GM12878 (cell line): ENCODE measurements around the gene CHCHD3. TPM values are rescaled to one million over a fixed set of nuclear protein-coding genes. Genes with fewer than 3 reads are reported as not detected.

ENCODE experiments used
- CBX5 ChIP-seq: sonication (generic); IDR thresholded peaks from 2 replicates; pipeline ENCODE4 v1.6.1; 2016; ENCODE audit warnings: low read depth, moderate library complexity, mild to moderate bottlenecking, inconsistent platforms
- CREM ChIP-seq: IDR thresholded peaks from 2 replicates; pipeline ENCODE4 v1.6.1; 2014; ENCODE audit warnings: antibody characterized with exemption, low read depth
- DPF2 ChIP-seq: fragments of 450-650 bp; IDR thresholded peaks from 2 replicates; pipeline ENCODE4 v1.6.1; 2017; ENCODE audit warnings: mild to moderate bottlenecking
- EGR1 ChIP-seq, 2 experiments: IDR thresholded peaks; 1 replicate in 1 of 2; 2 replicates in 1 of 2; pipeline ENCODE4 v1.6.1; 2011 to 2012; ENCODE audit warnings: low read depth in 2 of 2, low read length in 2 of 2, borderline replicate concordance in 1 of 2, mild to moderate bottlenecking in 1 of 2, moderate library complexity in 1 of 2
- EP300 ChIP-seq, 2 experiments: fragments of 150-350 bp in 1 of 2; IDR thresholded peaks; 2 replicates each; pipeline ENCODE4 v1.6.1; 2011 to 2012; ENCODE audit warnings: low read depth in 2 of 2, low read length in 2 of 2, borderline replicate concordance in 1 of 2, improper control_type of control experiment in 1 of 2, inconsistent platforms in 1 of 2; ENCODE audit not compliant: control insufficient read depth in 1 of 2
- HCFC1 ChIP-seq: fragments of 150-350 bp; IDR thresholded peaks from 2 replicates; pipeline ENCODE4 v1.6.1; 2014; ENCODE audit warnings: low read length
- HSF1 ChIP-seq: fragments of 150-350 bp; IDR thresholded peaks from 2 replicates; pipeline ENCODE4 v1.6.1; 2014; ENCODE audit warnings: mild to moderate bottlenecking, low read depth, low read length
- IKZF2 ChIP-seq, 2 experiments: fragments of 450-650 bp; IDR thresholded peaks; 2 replicates each; pipeline ENCODE4 v1.6.1; 2017; ENCODE audit warnings: mild to moderate bottlenecking in 2 of 2, moderate library complexity in 2 of 2
- KLF5 ChIP-seq: fragments of 450-650 bp; IDR thresholded peaks from 2 replicates; pipeline ENCODE4 v1.6.1; 2014; ENCODE audit warnings: mild to moderate bottlenecking; ENCODE audit not compliant: partially characterized antibody
- MYC ChIP-seq: IDR thresholded peaks from 2 replicates; pipeline ENCODE4 v1.6.1; 2011; ENCODE audit warnings: mild to moderate bottlenecking, low read length, moderate library complexity, inconsistent platforms; ENCODE audit not compliant: insufficient read depth, insufficient replicate concordance, insufficient read length, severe bottlenecking
- PAX5 ChIP-seq: IDR thresholded peaks from 2 replicates; pipeline ENCODE4 v1.6.1; 2011; ENCODE audit warnings: low read depth, low read length, borderline replicate concordance
- PML ChIP-seq: IDR thresholded peaks from 2 replicates; pipeline ENCODE4 v1.6.1; 2012; ENCODE audit warnings: low read length, inconsistent platforms
- POLR2AphosphoS2 ChIP-seq: IDR thresholded peaks from 2 replicates; pipeline ENCODE4 v1.6.1; 2011; ENCODE audit warnings: low read depth, mild to moderate bottlenecking, low read length, improper control_type of control experiment, moderate library complexity
- RAD21 ChIP-seq: IDR thresholded peaks from 2 replicates; pipeline ENCODE4 v1.6.1; 2011; ENCODE audit warnings: mild to moderate bottlenecking, low read depth, low read length, moderate library complexity; ENCODE audit not compliant: insufficient read depth
- RELB ChIP-seq: fragments of 450-650 bp; IDR thresholded peaks from 2 replicates; pipeline ENCODE4 v1.6.1; 2017; ENCODE audit warnings: low read depth, mild to moderate bottlenecking, moderate library complexity
- SIN3A ChIP-seq: IDR thresholded peaks from 2 replicates; pipeline ENCODE4 v1.6.1; 2012; ENCODE audit warnings: low read depth, low read length, improper control_type of control experiment
- SIX5 ChIP-seq: IDR thresholded peaks from 2 replicates; pipeline ENCODE4 v1.6.1; 2011; ENCODE audit warnings: mild to moderate bottlenecking, low read depth, low read length, moderate library complexity; ENCODE audit not compliant: severe bottlenecking
- TAF1 ChIP-seq: IDR thresholded peaks from 2 replicates; pipeline ENCODE4 v1.6.1; 2011; ENCODE audit warnings: mild to moderate bottlenecking, low read depth, low read length, borderline replicate concordance
- TCF12 ChIP-seq: IDR thresholded peaks from 2 replicates; pipeline ENCODE4 v1.6.1; 2011; ENCODE audit warnings: low read depth, mild to moderate bottlenecking, low read length
- ZBED1 ChIP-seq: IDR thresholded peaks from 2 replicates; pipeline ENCODE4 v1.6.1; 2016; ENCODE audit warnings: borderline replicate concordance
- ZNF207 ChIP-seq: fragments of 450-650 bp; IDR thresholded peaks from 2 replicates; pipeline ENCODE4 v1.6.1; 2014; ENCODE audit warnings: antibody characterized with exemption, mild to moderate bottlenecking, borderline replicate concordance
- polyA plus RNA-seq, 11 experiments: library from polyadenylated mRNA; depleted of rRNA in 4 of 11; unstranded in 6 of 11; stranded (reverse) in 5 of 11; fragments of >200 nt; fragmentation: Nextera tagmentation in 4 of 11; fragmentation: Illumina TruSeq in 1 of 11; extraction: Ambion mirVana in 4 of 11; extraction: Trizol in 1 of 11; gene quantifications; 1 replicate in 1 of 11; 2 replicates in 10 of 11; pipeline versions ENCODE4 v1.2.1 to v1.2.3, GENCODE V29; 2011 to 2016; ENCODE audit warnings: inconsistent platforms in 2 of 11, missing spikeins in 2 of 11, low read depth in 1 of 11
- total RNA-seq, 4 experiments: library from RNA; depleted of rRNA in 3 of 4; stranded (reverse); fragments of >200 nt in 3 of 4; fragmentation: Illumina TruSeq in 1 of 4; extraction: Trizol in 1 of 4; gene quantifications; 2 replicates each; pipeline versions ENCODE4 v1.2.1 to v1.2.3, GENCODE V29; 2013 to 2021
- TF ChIP-seq, protein P1 (sequence below): fragments of 450-650 bp; IDR thresholded peaks from 2 replicates; pipeline ENCODE4 v1.6.1; 2017; ENCODE audit warnings: antibody characterized with exemption, mild to moderate bottlenecking, moderate library complexity
- TF ChIP-seq, protein P2 (sequence below): IDR thresholded peaks from 2 replicates; pipeline ENCODE4 v1.6.1; 2011; ENCODE audit warnings: low read depth, mild to moderate bottlenecking, low read length, moderate library complexity, borderline replicate concordance; ENCODE audit errors: extremely low read depth

CHCHD3 gene
- total and polyA plus RNA-seq, 10 of the 15 experiments (the other 5 are each of a cell fraction or from before 2014, with no cell fraction given) = 38.3 to 178 (median 96.2) TPM

DNA sequence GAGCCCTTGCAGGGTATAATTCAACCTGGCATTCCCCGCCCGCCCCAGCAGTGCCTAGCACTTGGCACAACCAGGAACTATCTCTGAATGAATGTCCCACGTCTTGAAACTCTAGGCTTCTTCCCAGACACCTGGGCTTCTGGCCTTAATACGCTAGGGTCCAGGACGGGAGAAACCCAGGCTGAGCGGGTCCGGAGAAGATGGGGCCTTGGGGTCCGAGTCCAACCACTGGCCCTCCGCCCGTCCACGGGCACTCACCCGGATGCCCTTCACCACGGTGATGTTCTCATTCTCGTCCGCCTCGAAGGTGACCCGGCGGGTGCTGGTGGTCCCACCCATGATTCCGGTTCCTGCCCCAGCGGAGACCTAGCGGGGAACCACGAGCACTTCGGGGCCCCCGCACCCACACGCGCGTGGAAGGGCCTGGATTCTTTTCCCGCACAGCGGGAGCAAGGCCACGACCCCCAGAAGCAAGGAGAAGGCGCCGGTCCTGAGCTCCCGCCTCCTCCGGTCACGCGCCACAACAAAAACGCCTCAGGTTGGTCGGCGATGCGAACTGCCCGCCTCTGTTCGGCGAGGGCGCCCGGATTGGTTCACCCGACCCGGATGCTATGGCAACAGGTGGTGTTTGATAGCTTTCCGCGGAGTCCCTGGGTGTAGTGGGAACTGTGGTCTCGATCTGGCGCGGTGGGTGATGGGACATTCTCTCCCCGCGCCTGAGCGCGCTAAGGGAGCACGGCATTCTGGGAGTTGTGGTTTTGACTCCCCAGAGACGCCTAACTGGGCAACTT is at the start of gene CHCHD3 (continued):
- TF ChIP-seq ZNF207 (no peak; the same call in none of the 2 replicates), CBX5 (no peak), SIN3A (peak; percentile 64; the same call in 1 of the 2 replicates), HSF1 (no peak), TAF1 (peak; percentile 52; the same call in 1 of the 2 replicates), IKZF2 (IDR thresholded peaks at IDR 0.05) (peak; percentile 33 to 63; a peak in 3 of 4 replicates), EGR1 (IDR thresholded peaks at IDR 0.05; ENCODE audit: borderline replicate concordance in 1 of 2, low read depth in 2 of 2, low read length in 2 of 2) (0 out of 3 replicates have a peak, but pooled peaks of 1 of the 2 experiments have one; percentile 1), HCFC1 (peak; percentile 93), DPF2 (peak; percentile 50; the same call in 1 of the 2 replicates), EP300 (IDR thresholded peaks at IDR 0.05; ENCODE audit: borderline replicate concordance in 1 of 2, control insufficient read depth in 1 of 2, low read depth in 2 of 2, low read length in 2 of 2) (peak; percentile 7 to 58; a peak in 1 of 4 replicates), KLF5 (peak; percentile 24), RAD21 (no peak), SIX5 (peak; percentile 90), ZBED1 (no peak), CREM (peak; percentile 87), RELB (peak; percentile 53; the same call in 1 of the 2 replicates), MYC (peak; percentile 36), POLR2AphosphoS2 (peak; percentile 63; the same call in 1 of the 2 replicates), PAX5 (no peak), PML (peak; percentile 75), TCF12 (no peak)
- TF ChIP-seq, protein P1, sequence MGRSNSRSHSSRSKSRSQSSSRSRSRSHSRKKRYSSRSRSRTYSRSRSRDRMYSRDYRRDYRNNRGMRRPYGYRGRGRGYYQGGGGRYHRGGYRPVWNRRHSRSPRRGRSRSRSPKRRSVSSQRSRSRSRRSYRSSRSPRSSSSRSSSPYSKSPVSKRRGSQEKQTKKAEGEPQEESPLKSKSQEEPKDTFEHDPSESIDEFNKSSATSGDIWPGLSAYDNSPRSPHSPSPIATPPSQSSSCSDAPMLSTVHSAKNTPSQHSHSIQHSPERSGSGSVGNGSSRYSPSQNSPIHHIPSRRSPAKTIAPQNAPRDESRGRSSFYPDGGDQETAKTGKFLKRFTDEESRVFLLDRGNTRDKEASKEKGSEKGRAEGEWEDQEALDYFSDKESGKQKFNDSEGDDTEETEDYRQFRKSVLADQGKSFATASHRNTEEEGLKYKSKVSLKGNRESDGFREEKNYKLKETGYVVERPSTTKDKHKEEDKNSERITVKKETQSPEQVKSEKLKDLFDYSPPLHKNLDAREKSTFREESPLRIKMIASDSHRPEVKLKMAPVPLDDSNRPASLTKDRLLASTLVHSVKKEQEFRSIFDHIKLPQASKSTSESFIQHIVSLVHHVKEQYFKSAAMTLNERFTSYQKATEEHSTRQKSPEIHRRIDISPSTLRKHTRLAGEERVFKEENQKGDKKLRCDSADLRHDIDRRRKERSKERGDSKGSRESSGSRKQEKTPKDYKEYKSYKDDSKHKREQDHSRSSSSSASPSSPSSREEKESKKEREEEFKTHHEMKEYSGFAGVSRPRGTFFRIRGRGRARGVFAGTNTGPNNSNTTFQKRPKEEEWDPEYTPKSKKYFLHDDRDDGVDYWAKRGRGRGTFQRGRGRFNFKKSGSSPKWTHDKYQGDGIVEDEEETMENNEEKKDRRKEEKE = no peak
- TF ChIP-seq, protein P2, sequence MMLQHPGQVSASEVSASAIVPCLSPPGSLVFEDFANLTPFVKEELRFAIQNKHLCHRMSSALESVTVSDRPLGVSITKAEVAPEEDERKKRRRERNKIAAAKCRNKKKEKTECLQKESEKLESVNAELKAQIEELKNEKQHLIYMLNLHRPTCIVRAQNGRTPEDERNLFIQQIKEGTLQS = 0 out of 2 replicates have a peak, but pooled peaks have one; percentile 29
